ENCODE results near the gene ERGIC1.

The ERGIC1 gene

DNA sequence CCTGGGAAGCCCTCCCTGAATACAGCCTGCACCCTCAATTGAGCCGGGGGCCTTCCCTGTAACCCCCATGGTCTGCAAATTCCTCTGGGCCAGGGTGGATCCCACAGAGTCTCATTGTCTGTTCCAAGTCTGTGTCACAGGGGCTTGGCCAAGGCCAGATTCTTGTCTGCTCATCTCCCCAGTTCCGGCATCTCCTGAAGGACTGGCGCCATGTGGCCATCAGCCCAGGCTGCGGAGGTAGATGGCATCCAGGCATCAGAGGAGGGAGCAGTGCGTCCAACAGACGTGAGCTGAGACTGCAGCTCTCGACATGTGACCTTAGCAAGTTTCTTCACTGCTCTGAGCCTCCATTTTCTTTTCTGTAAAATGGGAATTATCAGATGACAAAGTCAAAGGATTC is 87.9 kb downstream of the ERGIC1 start:
- no peak for DNase-seq (ENCODE audit: low spot score)

DNA sequence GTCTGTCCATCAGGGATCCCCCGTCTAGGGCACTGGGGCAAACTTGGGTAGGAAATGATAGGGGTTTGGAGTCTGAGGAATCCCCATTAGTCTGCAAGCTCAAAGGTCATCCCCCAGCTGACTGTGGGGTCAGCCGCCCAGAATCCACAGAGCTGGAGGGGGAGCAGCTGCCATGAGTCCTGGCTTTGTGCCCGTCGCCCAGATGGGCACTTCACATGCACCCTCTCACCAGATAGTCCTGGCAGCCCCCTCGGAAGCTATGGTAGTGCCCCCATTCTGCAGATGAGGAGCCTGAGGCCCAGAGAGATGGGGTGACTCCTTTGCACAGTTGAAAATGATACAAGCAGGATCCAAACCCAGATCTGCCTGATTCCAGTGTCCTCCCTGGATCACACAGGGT is 89.5 kb downstream of the ERGIC1 start:
- no peak for DNase-seq (ENCODE audit: low spot score)

DNA sequence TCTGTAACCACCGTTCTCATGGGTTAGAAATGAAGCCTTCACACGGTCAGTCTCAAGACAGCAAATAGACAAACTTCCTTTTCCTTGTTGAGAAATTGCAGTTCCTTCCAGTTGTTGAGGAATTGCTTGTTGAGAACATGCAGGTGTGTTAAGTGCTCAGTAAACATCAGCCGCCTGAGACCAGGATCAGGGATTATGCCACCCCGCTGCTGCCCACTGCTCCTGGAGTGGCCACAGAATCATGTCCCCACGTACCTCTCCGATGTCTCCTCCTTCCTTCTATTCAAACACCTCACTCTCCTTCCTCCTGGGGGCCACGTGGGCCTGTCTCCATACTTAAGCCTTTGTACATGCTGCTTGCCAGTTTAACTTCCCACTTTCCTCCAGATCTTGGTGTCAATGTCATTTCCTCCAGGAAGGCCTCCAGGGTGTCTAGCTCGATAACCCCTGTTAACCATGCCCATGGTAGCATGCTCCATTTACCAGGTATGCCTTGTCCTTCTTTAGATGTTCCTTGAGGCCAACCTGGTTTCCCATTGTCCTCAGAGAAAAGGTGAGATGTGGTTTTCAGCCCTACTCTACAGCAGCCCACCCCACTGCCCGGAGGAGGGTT is 91.4 kb downstream of the ERGIC1 start:
- DNase-seq (ENCODE audit: low spot score) = no peak

DNA sequence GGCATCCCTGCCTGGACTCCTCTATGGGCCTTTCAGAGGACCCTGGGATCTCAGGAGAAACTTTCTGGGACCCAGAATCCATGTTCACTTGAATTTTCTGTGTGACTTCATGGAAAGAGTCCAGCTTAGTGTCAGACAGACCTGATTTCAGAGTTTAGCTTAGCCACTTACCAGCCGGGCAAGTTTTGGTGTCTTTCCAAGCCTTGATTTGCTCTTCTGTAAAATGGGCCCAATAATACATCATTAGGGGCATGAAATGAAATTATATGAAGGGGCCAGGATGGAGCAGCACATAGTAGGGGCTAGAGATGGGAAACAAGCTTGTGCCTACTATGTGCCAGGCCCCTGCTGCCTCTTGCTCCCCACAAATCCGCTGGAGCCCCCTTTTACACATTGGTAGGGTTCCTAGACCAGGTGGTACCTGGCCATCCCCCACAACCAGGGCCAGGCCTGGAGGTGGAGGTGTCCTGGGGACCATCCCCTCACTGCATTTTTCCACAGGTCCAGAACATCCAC is 92.0 kb downstream of the ERGIC1 start:
- DNase-seq (ENCODE audit: low spot score) = no peak

DNA sequence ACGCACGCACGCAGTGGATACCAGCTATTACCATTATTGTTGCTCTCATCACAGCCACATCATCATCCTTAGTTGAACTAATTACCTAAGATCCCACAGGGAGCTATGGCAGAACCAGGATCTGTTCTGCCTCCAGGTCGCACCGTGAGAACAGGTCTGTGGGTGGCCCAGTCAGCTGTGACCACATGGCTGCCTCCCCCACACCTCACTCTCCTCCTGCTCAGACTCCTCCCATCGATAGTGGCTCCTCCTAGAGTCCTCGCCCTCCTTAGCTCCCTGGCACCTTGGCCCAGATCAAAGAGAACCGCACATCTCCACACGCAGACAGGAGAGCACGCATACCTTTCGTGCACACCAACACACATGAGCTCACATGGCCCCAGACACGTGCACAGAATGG is 92.7 kb downstream of the ERGIC1 start:
- no peak for DNase-seq (ENCODE audit: low spot score)

DNA sequence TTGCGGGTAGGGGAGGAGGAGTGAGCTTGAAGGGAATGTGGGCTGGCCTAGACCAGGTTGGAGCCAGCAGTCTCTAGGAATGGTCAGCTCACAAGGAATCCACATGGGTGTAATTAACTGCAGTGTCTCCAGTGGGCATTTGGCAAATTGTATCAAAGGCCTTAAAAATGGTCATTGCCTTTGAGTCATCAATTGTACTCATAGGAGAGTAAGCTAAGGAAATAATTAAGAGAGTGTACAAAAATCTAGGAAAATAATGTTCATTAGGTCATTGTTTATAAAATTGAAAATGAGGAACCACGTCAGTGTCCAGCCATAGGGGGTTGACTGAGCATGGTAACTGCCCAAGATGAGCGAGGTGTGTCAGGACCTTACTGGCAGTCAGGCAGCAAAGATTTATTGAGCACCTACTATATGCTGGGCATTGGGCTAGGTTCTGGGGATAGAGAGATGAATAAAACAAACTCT is 95.4 kb downstream of the ERGIC1 start:
- DNase-seq (ENCODE audit: low spot score) = peak; percentile 74

DNA sequence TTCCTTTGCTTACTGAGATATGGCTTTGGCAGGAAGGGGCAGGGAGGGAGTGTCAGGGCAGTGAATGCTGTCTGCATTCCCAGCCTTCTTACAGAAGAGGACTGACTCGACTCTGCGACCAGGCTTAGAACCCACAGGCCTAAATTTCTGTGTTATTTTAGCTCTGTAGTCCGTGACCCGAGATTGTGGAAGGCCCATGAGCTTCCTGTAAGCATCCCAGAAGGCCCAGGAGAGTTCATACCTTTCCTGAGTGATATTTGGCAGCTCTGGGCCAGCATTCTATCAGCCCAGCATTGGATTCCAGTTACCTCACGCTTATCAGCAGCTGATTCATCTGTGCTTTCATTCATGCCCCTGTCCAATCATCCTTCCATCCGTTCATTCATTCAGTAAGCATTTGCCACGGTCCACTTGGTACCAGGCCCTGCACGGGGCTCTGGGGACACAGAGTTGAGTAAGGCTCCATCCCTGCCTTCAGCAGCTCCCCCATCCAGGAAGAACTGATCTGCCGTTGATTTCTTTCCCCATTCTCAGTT is 97.0 kb downstream of the ERGIC1 start:
- peak; percentile 78 for DNase-seq (ENCODE audit: low spot score)

DNA sequence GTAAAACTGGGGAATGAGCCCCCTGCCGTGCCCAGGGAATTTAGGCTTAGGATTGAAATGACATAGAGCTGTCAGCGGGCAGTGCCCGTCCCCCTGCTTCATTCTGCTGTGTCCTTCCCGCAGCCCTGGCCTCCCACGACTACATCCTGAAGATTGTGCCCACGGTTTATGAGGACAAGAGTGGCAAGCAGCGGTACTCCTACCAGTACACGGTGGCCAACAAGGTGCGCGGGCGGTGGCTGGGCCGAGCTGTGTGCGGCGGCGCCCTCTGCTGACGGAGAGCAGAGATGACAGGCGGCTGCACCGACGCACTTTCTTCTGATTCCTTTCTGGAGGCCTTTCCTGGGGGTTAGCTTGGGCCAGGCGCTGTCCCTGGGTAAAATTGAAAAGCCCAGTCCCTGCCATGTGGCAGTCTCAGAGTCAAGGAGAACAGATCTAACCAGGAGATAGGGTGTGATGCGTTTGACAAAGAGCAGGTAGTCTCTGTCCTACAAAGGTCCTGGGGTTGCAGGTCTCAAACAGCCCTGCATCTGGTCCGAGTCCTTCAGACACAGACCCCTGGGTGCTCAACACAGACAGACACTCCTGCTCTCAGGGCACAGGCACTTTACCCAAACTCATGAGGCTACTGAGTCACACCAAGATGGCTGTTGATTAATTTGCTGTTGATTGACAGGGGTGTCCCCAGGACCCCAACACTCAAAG is 98.4 kb downstream of the ERGIC1 start:
- peak; percentile 76 for DNase-seq (ENCODE audit: low spot score)

DNA sequence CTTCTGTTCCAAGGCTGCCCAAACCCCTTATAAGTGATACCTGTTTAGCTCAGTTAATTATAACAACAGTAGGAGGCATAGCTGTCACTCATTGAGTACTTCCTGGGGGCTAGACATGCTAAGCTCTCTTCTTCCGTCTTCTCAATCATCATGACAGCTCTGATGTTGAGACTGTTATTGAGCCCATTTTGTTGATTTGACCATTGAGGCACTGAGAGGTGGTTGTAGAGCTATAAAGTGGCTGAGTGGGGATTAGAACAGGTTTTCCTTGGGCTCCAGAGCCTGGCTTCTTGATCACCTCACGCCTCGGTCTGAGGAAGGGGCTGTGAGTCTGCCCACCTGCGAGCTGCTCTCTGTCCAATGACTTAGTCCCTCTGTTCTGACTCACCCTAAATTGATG is 99.2 kb downstream of the ERGIC1 start:
- DNase-seq (ENCODE audit: low spot score) = no peak

DNA sequence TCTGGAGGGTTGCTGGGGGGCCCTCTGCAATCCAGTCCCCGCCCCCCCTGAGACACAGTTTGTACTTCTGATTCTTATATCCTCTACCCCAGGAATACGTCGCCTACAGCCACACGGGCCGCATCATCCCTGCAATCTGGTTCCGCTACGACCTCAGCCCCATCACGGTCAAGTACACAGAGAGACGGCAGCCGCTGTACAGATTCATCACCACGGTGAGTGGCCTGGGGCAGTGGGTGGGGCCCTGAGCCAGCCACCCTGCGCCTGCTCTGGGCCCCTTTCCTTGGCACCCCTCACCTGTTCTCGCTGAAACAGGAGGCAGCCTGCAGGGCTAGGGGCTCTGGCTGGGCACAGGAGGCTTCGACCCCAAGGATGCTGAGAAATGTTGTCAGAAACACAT is 101.0 kb downstream of the ERGIC1 start:
- DNase-seq (ENCODE audit: low spot score) = no peak

DNA sequence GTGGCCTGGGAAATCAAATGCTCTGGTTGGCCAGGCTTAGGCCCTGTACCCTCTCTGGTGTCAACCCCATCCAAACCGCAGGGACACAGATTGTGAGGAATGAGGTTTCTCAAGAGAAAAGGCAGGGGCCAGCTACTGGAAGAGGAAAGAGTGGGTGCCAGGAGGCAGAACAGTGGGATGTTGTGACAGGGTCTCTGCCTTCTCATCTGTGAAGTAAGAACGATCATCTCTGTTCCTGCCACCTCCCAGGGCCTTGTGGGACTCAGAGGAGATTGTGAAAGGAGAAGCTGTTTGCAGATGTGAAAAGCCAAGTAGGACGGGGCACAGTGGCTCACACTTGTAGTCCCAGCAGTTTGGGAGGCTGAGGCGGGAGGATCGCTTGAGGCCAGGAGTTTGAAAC is 102.3 kb downstream of the ERGIC1 start:
- no peak for DNase-seq (ENCODE audit: low spot score)

DNA sequence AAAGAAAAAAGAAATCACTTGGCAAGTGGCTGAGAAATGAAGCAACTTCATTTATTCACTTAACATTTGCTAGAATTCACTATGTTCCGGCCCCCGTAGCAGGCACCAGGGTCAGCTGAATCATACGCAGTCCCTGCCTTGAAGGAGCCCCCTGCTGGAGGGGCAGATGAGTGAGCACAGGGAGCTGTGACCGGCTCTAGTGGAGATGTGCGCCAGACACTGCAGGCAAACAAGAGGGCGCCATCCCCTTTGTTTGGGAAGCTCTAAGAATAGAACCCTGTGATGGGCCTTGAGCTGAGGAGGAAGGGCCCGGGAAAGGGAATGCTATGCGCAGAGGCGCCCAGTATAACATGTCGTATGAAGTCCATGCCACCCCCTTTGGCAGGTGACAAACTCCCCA is 105.0 kb downstream of the ERGIC1 start:
- DNase-seq (ENCODE audit: low spot score) = no peak

DNA sequence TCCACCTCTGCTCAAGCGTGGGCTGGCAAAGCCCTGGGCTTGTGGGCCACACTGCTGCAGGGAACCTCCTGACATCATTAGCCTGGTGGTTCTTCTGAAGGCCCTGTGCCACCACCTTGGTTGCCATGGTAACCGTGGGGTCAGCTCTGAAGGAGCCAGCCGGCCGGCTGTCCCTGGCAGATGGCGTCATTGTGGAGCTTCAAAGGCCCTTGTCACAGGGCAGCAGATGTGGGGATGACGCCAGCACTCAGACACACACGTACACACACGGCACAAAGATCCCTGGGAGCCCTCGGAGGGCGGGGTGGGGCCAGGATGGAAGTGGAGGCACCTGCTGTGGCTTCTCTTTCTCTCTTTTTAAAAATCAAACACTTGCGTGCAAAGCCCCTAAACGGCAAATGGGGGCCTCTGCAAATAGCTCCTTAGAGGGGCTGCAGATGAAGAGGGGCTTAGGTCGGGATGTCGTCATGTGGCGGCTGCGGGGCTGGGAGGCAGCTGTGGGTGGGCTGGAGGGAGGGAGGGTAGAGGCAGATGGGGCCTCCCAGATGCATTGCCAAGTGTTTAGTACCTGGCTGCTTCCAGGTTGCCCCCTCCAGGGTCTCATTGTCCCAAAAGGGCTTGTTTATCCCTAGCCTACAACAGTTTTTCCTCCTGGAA is 105.7 kb downstream of the ERGIC1 start:
- DNase-seq (ENCODE audit: low spot score) = no peak

DNA sequence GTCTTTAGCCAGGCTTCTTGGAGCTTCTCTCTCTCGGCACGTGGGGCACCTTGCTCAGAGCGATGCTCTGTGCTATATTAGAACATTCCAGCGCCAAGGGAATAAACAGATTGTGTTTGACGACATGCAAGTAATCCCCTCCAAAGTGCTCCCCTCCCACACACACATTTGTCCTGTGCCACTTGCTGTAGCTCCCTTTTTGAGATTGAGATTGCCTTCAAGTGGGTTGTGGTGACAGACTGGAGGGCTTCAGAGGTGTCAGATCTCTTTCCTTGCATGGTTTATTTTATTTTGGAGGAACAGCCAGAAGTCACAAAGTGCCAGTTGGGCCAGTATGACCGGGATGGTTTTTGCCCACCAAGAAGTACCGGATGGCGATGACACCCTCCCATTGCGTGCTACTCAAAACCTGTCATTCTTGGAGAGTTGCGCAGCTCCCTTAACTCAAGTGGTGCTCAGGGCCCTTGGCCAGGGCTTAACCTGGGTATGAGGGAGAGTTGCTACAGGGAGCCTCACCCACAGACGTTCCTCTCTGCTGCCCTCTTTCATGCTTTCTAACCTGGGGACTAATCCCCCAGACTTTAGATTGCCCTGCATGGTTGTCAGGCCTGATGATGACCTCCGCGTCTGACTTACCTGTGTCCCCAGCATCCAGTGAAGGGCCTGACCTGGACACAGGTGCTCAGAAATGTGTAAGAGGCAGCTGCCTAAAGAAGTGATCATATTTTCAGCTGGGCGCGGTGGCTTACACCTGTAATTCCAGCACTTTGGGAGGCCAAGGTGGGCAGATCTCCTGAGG is 106.4 kb downstream of the ERGIC1 start:
- no peak for DNase-seq (ENCODE audit: low spot score)

DNA sequence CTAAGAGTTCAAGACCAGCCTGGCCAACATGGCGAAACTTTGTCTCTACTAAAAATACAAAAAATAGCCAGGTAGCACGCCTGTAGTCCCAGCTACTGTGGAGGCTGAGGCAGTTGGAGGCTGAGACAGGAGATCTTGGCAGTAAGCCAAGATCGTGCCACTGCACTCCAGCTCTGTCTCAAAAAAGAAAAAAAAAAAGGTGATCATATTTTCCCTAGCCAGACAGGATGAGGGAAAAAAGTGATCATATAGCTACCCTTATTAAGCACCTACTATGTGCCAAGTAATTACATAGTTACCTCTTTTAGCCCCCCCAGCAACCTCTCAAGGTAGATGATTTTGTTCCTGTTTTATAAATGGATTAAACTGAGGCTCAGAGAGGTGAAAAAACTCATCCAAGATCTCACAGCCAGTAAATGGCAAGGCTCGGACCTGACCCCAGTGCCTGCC is 107.0 kb downstream of the ERGIC1 start:
- DNase-seq (ENCODE audit: low spot score) = no peak

DNA sequence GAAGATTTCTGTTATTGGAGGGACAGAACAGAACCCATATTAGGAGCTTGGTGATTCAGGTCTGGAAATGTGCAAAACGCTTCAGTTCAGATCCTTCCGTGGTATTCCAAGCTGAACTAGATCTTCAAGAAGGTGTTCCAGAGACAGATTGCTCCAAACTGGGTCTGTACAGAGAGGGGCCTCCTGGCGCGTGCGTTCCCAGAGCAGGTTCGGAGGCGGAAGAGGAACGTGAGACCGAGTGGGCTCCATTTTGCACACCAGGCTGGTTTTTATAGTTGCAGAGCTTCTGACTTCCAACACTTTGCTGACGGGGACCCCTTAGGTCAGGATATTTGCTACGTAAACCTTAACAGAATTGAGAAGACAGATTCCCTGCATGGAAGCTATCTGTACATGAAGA is 108.5 kb downstream of the ERGIC1 start:
- DNase-seq (ENCODE audit: low spot score) = no peak

DNA sequence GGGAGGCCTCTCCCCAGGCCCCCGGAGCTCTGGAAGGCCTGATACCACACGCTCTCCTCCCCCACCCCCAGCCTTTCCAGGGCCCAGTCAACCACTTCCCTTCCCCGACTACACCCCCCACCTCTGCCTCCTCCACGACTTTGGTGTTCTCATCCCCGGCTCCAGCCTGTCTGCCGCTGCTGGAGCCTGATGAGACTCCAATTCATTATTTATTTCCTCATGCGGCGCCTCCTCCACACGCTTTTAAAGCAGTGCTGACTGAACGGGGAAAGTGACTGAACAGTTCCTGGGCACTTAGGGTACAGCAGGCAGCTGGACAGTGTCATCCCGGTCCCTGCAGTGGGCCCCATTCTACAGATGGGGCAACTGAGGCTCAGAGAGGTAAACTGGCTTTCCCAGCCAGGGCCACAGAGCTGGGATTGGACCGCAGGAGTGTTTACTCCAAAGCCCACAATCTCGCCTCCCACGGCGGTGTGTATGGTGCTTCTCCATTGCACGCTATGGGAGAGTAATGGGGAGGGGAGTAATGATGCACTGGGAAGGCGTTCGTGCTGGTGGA is 109.3 kb downstream of the ERGIC1 start:
- DNase-seq (ENCODE audit: low spot score) = peak; percentile 99

DNA sequence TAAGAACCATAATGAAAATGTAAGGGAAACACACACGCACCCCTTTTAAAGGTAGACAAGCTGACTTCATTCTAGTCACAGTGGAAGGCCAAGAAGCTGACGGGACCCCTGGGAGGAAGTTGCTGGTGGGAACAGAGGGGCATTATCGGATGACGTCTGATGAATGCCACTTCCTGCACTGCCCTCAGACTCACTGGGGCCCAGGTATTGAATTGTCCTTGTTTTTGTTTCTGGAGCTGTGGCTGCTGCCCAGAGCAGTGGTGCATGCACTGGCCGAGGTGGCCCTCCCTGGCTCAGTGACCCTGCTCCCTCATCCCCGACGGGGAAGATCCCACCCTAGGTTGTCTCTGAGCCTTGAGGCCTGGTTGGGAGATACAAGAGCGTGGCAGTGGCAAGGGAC is 109.9 kb downstream of the ERGIC1 start:
- DNase-seq (ENCODE audit: low spot score) = peak; percentile 79

DNA sequence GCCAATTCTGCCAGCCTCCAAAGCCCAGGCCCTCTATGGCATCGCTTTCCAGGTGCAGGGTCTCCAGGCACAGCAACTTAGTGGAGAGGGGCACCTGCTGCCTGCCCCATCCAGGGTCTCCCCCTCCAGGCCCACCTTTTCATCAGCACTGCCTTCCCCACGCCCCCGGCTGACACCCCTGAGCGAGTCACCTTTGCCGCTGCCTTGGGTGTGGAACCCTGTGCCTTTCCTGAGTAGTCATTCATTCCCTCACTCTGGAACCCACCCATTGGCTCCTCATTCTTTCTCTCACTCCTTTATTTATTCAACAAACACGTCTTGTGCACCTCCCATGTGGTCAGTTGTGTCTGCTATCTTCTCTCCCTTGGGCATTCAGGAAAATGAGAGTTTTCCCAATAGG is 110.7 kb downstream of the ERGIC1 start:
- no peak for DNase-seq (ENCODE audit: low spot score)

DNA sequence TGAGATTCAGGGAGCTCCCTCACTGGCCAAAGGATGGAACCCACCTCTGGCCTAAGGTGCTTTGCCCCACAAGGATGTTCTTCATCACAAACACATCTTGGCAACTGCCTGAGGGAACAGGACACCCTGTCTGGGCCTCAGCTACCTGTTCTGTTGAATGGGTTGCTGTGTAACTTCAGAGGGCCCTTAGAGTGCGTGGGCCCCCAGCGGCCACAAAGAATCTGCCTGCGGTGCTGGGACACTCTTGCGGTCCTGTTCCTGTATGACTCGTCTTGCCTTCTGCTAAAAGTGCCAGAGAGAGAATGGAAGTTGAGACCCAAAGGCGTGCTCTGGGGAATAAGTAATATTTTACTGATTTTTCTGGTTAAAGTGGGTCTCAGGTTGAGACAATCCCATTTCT is 111.1 kb downstream of the ERGIC1 start:
- DNase-seq (ENCODE audit: low spot score) = no peak

DNA sequence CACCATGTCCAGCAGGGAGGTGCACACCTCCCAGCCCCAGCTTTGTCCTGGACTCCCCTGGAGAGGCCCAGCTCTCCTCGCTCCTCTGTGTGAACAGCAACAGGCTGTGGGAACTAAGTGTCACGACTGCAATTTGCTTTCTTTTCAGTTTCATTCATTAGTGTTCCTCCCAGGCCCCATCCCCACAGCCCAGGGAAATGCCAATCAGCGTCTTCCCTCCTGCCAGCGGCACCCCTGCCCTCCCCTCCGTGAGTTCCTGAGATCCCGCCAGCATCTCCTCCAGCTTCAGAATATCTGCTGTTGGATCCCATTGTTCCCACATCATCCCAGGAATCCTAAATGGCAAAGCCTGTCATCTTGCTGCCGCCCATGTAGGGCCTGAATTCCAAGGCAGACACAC is 112.1 kb downstream of the ERGIC1 start:
- no peak for DNase-seq (ENCODE audit: low spot score)

DNA sequence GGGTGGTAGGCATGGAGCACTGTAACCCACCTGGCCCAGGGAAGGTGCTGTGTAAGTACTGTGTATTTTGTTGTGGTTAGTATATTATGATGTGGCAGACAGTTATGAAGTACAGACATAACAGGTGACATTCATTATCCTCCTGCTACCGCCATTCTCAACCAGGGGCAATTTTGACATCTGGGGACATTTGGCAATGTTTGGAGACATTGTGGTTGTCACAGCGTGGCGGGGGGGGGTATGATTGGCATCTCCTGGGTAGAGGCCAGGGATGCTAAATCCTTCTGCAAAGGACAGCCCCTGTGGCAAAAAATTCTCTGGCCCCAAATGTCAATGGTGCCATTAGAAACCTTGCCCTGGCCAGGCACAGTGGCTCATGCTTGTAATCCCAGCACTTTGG is 115.4 kb downstream of the ERGIC1 start:
- no peak for DNase-seq (ENCODE audit: low spot score)
